Glutamatergic neuron (in vitro differentiated cells): ENCODE measurements around the gene ROR2. TPM values are rescaled to one million over a fixed set of nuclear protein-coding genes. Genes with fewer than 3 reads are reported as not detected.

Experiments used
- DNase-seq: peaks from one replicate; pipeline ENCODE4 v3.0.0; 2022
- H3K27ac Mint-ChIP-seq: one replicate; pipeline ENCODE4 v1.8.0; 2020; ENCODE audit warnings: mild to moderate bottlenecking, mixed read lengths, inconsistent platforms; ENCODE audit not compliant: unreplicated experiment
- H3K27me3 Mint-ChIP-seq: one replicate; pipeline ENCODE4 v1.8.0; 2020; ENCODE audit warnings: mild to moderate bottlenecking, moderate library complexity, mixed read lengths, inconsistent platforms; ENCODE audit not compliant: unreplicated experiment
- H3K36me3 Mint-ChIP-seq: one replicate; pipeline ENCODE4 v1.8.0; 2020; ENCODE audit warnings: mild to moderate bottlenecking, mixed read lengths, inconsistent platforms; ENCODE audit not compliant: unreplicated experiment
- H3K4me1 Mint-ChIP-seq: one replicate; pipeline ENCODE4 v1.8.0; 2020; ENCODE audit warnings: mild to moderate bottlenecking, low read depth, mixed read lengths, inconsistent platforms; ENCODE audit not compliant: unreplicated experiment
- H3K4me3 Mint-ChIP-seq: one replicate; pipeline ENCODE4 v1.8.0; 2020; ENCODE audit warnings: mild to moderate bottlenecking, mixed read lengths, inconsistent platforms; ENCODE audit not compliant: unreplicated experiment
- H3K9me3 Mint-ChIP-seq: one replicate; pipeline ENCODE4 v1.8.0; 2020; ENCODE audit warnings: mild to moderate bottlenecking, moderate library complexity, mixed read lengths, inconsistent platforms; ENCODE audit not compliant: unreplicated experiment
- CTCF ChIP-seq: fragments of 200-600 bp; sonication (generic); IDR thresholded peaks from one replicate; pipeline ENCODE4 v1.5.0; 2021; ENCODE audit not compliant: partially characterized antibody, unreplicated experiment
- total RNA-seq: library from RNA; stranded (reverse); fragmentation: NEBNext Ultra II Directional; extraction: Animal tissue kit (Norgen Biotek cat#: 25700); gene quantifications from one replicate; pipeline ENCODE4 v1.2.1, GENCODE V29; 2021; ENCODE audit not compliant: unreplicated experiment

ROR2 gene
- total RNA-seq, 1 donor from 2014 or later: 51.1 TPM

GRCh38 chr9:91837981-91838731 is 111.9 kb downstream of the ROR2 start:
- peak overlapping the region; percentile 68 for H3K4me3 Mint-ChIP-seq
- peak overlapping the region; percentile 56 for H3K27ac Mint-ChIP-seq
- H3K4me1 Mint-ChIP-seq: peaks cover 83% of the 10 kb centered on the region
- no peak for TF ChIP-seq CTCF
- no peak for DNase-seq
- H3K27me3 Mint-ChIP-seq: peaks cover 9% of the 10 kb centered on the region
- H3K9me3 Mint-ChIP-seq: peaks cover 22% of the 10 kb centered on the region
- H3K36me3 Mint-ChIP-seq: peaks cover 10% of the 10 kb centered on the region

DNA sequence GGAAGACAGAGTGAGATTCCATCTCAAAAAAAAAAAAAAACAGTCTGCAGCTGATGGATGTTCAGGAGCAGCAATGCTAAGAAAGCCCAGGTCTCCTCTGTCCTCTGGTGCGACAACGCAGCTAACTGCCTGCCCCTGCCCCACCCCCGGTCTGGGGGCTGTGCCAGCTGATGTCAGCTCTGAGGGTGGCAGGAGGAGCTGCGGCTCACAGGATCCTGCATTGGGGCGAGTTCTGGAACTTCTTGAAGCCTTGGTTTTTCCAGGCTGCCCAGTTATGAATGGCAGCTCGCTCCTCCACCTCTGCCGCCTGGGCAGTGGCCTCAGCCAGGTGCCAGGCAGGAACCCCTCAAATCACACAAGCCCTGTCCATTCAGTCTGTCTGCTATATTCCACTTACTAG is 113.5 kb downstream of the ROR2 start:
- H3K36me3 Mint-ChIP-seq: peaks cover 4% of the 10 kb centered on the region
- H3K27me3 Mint-ChIP-seq: peaks cover 9% of the 10 kb centered on the region
- H3K9me3 Mint-ChIP-seq: peaks cover 18% of the 10 kb centered on the region
- no peak overlapping the region for H3K27ac Mint-ChIP-seq
- H3K4me1 Mint-ChIP-seq: peaks cover 70% of the 10 kb centered on the region
- no peak overlapping the region for H3K4me3 Mint-ChIP-seq
- DNase-seq: no peak
- TF ChIP-seq CTCF: no peak

DNA sequence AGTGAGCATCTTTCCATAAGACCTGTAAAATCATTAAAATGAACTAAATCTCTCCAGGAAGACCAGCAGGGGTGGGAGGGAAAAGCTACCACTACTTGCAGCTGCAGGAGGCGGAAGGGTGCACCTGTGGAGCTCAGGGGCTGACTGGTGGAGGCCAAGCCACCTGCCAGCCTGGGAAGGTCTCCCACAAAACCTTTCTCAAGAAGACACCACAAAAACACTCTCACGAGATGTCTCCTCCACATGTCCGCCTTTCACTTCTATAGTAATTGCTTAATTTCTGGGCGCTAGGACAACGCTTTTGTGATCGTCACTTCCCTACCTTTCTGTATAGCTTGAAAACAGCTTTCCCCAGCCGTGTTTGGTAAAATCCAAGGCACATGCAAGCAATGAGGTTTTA is 114.4 kb downstream of the ROR2 start:
- no peak overlapping the region for H3K27ac Mint-ChIP-seq
- TF ChIP-seq CTCF: no peak
- H3K9me3 Mint-ChIP-seq: peaks cover 18% of the 10 kb centered on the region
- no peak for DNase-seq
- H3K4me3 Mint-ChIP-seq: peak overlapping the region; percentile 67
- peaks cover 4% of the 10 kb centered on the region for H3K36me3 Mint-ChIP-seq
- H3K27me3 Mint-ChIP-seq: peaks cover 9% of the 10 kb centered on the region
- H3K4me1 Mint-ChIP-seq: peaks cover 64% of the 10 kb centered on the region

GRCh38 chr9:91835216-91835615 is 114.8 kb downstream of the ROR2 start:
- peaks cover 9% of the 10 kb centered on the region for H3K27me3 Mint-ChIP-seq
- peaks cover 4% of the 10 kb centered on the region for H3K36me3 Mint-ChIP-seq
- peaks cover 61% of the 10 kb centered on the region for H3K4me1 Mint-ChIP-seq
- peaks cover 18% of the 10 kb centered on the region for H3K9me3 Mint-ChIP-seq
- no peak for DNase-seq
- H3K27ac Mint-ChIP-seq: no peak overlapping the region
- no peak for TF ChIP-seq CTCF
- H3K4me3 Mint-ChIP-seq: no peak overlapping the region

- Mint-ChIP-seq H3K4me3 (no peak overlapping the region), H3K4me1 (peaks cover 56% of the 10 kb centered on the region), H3K27ac (no peak overlapping the region)
These were observed 115.3 kb downstream of the ROR2 start for GRCh38 chr9:91834740-91835139.

More at GRCh38 chr9:91834740-91835139, 115.3 kb downstream of the ROR2 start:
- peaks cover 4% of the 10 kb centered on the region for H3K36me3 Mint-ChIP-seq
- peaks cover 18% of the 10 kb centered on the region for H3K9me3 Mint-ChIP-seq
- no peak for TF ChIP-seq CTCF
- H3K27me3 Mint-ChIP-seq: peaks cover 10% of the 10 kb centered on the region
- DNase-seq: no peak
